Urinary bladder (tissue), 4 donors: ENCODE results near the gene PPARA. TPM values are rescaled to one million over a fixed set of nuclear protein-coding genes. Genes with fewer than 3 reads are reported as not detected.

ENCODE experiments used
- DNase-seq: peaks from one replicate; pipeline ENCODE4 v3.0.0-alpha.2; 2015; ENCODE audit errors: extremely low spot score
- H3K27ac ChIP-seq: one replicate; pipeline ENCODE4 v1.5.1; 2013; ENCODE audit warnings: low read depth, mild to moderate bottlenecking, moderate library complexity
- H3K36me3 ChIP-seq: one replicate; pipeline ENCODE4 v1.6.1; 2013; ENCODE audit warnings: mild to moderate bottlenecking, moderate library complexity; ENCODE audit not compliant: insufficient read depth
- H3K4me1 ChIP-seq: one replicate; pipeline ENCODE4 v1.6.1; 2013; ENCODE audit warnings: mild to moderate bottlenecking, moderate library complexity; ENCODE audit not compliant: insufficient read depth
- H3K4me3 ChIP-seq: one replicate; pipeline ENCODE4 v1.5.1; 2013; ENCODE audit warnings: low read depth, low read length
- WGBS: extraction: QIAGEN DNeasy Blood & Tissue Kit; methylation state at CpG from one replicate; pipeline ENCODE4 v1.1.7; 2013; 5-methylcytosine and 5-hydroxymethylcytosine counted together
- polyA plus RNA-seq: library from polyadenylated mRNA; stranded (reverse); fragments of 200-250 nt; gene quantifications from one replicate; pipeline ENCODE4 v1.2.3, GENCODE V29; 2013
- total RNA-seq: library from RNA; depleted of rRNA; stranded (reverse); fragments of >200 nt; gene quantifications from one replicate; pipeline ENCODE4 v1.2.3, GENCODE V29; 2014
- donor health status: healthy with polysubstance abuse.
- donor health status: healthy.

The PPARA gene
- total and polyA plus RNA-seq, 2 donors = 12.5 to 22.8 TPM

DNA sequence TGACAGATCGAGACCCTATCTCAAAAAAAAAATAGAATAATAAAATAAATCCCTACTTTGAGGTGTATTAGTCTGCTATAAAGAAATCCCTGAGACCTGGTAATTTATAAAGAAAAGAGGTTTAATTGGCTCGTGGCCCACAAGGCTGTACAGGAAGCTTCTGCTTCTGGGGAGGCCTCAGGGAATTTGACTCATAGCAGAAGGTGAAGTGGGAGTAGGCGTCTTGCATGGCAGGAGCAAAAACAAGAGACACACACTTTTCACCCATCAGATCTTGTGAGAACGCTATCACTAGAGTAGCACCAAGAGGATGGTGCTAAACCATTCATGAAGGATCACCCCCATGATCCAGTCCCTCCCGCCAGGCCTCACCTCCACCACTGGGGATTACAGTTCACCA, 70.6 kb downstream of the PPARA start:
- no peak overlapping the region for H3K27ac ChIP-seq
- H3K4me3 ChIP-seq = no peak overlapping the region
- peaks cover 2% of the 10 kb centered on the region for H3K36me3 ChIP-seq
- no peaks in the 10 kb centered on the region for H3K4me1 ChIP-seq
- WGBS = 94% methylated on average over 5 of the region's 5 CpGs
- DNase-seq = no peak

DNA sequence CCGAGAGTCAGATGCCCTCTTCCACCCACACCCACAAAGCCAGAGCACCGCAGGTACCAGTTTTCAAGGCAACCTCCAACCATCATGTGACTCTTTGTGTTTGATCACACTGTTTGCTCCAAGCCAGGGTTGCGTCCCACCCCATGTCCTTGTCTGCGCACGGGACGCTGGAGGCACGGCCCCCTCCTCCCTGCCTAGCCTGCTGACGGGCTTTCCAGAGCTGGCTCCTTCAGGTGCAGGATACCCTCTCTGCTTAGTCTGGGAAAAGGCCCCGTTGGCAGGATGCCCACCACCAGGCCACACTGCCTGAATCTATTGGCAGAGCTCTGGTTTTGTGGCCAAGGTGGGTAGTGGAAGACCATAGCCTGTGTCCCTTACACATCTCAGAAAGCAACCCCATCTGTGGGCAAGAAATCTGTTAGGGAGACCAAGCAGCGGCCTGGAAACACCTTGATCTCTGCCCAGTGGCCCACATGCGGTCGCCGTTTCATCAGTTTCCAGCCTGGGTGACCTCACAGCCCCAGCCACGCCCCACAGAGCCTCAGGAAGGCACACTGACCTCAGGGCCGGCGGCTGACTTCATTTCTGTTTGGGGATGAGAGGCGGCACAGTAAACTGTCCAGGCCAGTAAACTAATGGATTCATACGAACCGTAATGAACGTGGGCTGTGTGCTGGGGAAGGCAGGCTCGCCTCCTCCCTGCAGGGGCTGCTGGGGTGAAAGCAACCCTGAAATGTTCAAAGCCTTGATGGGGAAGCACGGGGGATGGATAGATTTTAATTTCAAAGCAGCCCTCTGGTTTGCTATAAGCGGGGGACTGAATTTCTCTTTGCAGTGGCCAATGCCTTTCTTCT, 73.9 kb downstream of the PPARA start:
- no peak overlapping the region for H3K4me3 ChIP-seq
- H3K27ac ChIP-seq = no peak overlapping the region
- H3K4me1 ChIP-seq = no peaks in the 10 kb centered on the region
- no peak for DNase-seq
- peaks cover 2% of the 10 kb centered on the region for H3K36me3 ChIP-seq
- 86% methylated on average over 23 of the region's 23 CpGs for WGBS

DNA sequence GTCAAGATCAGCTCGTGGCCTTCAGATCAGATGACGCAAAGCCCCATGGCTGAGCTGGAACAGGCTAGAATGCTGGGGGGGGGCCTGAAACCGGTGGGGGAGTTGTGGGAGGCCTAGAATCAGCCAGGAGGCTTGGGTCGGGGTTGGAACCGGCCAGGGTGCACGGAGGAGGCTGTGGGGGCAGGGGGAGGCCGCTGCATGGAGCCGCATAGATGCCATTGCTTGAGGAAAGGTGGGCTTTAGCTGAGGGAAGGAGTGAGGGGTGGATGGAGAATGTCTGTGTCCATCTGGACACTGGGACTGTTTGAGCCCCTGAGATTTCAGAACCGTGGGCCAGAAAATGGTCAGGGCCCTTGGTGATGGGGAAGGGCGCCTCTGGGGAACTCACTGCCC, 74.6 kb downstream of the PPARA start:
- no peaks in the 10 kb centered on the region for H3K36me3 ChIP-seq
- no peak overlapping the region for H3K27ac ChIP-seq
- 77% methylated on average over 10 of the region's 10 CpGs for WGBS

DNA sequence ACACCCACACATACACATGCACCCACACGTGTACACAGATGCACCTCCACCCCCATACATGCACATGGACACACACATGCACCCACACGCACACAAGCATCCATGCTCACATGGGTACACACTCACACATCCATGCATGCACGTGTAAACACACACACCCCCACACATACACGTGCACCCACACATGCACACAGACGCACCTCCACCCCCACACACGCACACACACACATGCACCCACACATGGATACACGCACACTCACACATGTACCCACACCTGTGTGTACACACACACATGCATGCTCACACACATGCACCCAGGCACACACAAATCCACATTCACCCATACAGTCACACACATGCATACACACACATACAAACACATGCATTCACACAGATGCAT, 75.3 kb downstream of the PPARA start:
- Histone ChIP-seq H3K4me1 (no peaks in the 10 kb centered on the region), H3K4me3 (no peak overlapping the region), H3K36me3 (no peaks in the 10 kb centered on the region), H3K27ac (no peak overlapping the region)
- DNase-seq = no peak
- WGBS = 92% methylated on average over 7 of the region's 7 CpGs

More for the DNA sequence above, 74.6 kb downstream of the PPARA start:
- no peak for DNase-seq
- Histone ChIP-seq H3K4me1 (no peaks in the 10 kb centered on the region), H3K4me3 (no peak overlapping the region)

DNA sequence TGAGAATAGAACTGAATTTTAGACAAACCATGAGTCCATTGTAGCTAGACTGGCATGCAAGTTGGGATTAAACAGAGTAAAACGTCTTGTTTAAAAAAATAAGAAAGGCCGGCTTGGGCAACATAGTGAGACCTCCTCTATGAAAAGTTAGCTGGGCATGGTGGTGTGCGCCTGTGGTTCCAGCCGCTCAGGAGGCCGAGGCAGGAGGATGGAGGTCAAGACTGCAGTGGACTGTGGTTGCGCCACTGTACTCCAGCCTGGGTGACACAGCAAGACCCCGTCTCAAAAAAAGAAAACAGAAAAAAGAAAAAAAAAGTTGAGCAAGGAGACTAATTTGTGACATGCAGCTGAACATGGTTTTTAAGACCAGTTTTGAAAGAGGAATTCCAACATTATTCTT, 76.3 kb downstream of the PPARA start:
- Histone ChIP-seq H3K4me3 (no peak overlapping the region), H3K36me3 (no peaks in the 10 kb centered on the region)
- no peak for DNase-seq

DNA sequence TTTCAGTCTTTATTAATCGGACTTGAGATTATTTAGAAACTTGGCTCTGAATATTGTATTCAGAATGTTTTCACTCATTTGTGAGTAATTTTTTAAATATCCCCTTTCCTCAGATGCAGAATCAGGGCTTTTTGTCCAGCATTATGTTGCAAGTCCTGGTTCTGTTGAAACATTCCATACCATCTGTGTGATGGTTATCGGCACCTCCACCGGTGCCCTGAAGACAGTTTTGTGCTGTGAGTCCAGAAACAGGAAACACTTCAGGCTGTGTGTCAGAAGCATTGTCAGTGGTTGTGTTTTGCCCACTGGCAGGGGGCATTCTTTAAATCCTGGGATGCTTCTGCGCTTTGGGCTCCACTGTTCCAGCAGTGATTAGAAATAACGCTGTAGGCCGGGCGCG, 79.4 kb downstream of the PPARA start:
- peaks cover 2% of the 10 kb centered on the region for H3K36me3 ChIP-seq
- 90% methylated on average over 8 of the region's 8 CpGs for WGBS
- H3K4me3 ChIP-seq = no peak overlapping the region
- DNase-seq = no peak
- no peak overlapping the region for H3K27ac ChIP-seq
- no peaks in the 10 kb centered on the region for H3K4me1 ChIP-seq

More for the DNA sequence above, 76.3 kb downstream of the PPARA start:
- WGBS = 95% methylated on average over 7 of the region's 7 CpGs
- no peak overlapping the region for H3K27ac ChIP-seq
- H3K4me1 ChIP-seq = no peaks in the 10 kb centered on the region

DNA sequence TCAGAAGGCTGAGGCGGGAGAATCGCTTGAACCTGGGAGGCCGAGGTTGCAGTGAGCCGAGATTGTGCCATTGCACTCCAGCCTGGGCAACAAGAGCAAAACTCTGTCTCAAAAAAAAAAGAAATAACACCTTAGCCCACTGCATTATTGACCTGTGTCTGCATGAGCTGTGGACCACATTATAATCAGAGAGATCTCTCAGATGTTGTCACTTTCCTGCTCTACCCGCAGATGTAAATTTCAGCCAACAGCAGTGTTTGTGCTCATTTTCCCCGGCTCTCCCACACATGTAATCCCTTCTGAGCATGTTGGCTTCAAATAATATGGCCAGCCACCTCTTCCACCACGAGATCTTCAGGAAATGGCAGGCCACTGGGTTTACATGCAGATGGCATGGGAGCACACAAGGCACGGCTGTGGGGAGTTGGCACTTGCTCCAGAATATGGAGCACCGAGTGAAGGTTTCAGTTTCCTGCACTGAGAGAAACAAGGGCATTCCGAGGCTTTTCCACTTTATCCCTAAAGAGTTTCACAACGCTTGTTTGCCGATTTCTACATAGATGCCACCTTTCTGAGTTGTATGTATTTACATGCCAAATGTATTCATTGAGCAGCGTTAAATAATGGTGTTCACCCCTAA, 80.1 kb downstream of the PPARA start:
- WGBS = 77% methylated on average over 13 of the region's 13 CpGs
- H3K4me3 ChIP-seq = no peak overlapping the region
- no peak for DNase-seq

DNA sequence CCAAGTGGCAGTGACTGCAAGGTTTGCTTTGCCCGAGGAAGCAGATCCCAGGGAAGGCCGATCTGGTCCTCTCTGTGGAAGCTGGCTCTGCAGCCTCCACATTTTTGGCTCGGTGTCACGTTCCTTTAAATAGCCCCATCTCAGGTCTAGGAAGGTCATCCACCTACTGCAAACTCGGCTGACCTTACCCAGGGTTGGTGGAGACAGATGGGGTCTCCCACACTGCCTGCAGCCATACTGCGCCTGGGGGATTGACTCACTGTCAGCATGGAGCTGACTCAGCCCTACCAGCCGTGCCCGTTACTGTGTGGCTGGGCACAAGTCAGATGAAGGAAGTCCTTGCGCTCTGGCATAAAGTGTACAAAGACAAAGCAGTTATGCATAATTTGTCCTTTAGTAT, 82.9 kb downstream of the PPARA start:
- Histone ChIP-seq H3K4me3 (no peak overlapping the region), H3K27ac (no peak overlapping the region), H3K36me3 (peaks cover 2% of the 10 kb centered on the region), H3K4me1 (no peaks in the 10 kb centered on the region)
- no peak for DNase-seq
- WGBS = 45% methylated on average over 9 of the region's 9 CpGs

More for the DNA sequence above, 80.1 kb downstream of the PPARA start:
- H3K4me1 ChIP-seq = no peaks in the 10 kb centered on the region
- peaks cover 2% of the 10 kb centered on the region for H3K36me3 ChIP-seq
- H3K27ac ChIP-seq = no peak overlapping the region

DNA sequence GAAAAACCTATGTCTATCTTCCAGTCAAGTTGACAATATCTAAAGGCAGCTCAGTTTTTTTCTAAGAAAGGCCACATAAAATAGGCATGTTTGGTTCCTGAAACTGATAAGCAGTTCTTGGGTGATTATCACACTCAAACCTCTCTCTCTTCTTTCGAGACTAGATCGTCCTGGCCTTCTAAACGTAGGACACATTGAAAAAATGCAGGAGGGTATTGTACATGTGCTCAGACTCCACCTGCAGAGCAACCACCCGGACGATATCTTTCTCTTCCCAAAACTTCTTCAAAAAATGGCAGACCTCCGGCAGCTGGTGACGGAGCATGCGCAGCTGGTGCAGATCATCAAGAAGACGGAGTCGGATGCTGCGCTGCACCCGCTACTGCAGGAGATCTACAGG, 84.6 kb downstream of the PPARA start:
- DNase-seq = no peak
- Histone ChIP-seq H3K36me3 (peaks cover 2% of the 10 kb centered on the region), H3K4me1 (no peaks in the 10 kb centered on the region), H3K4me3 (no peak overlapping the region), H3K27ac (no peak overlapping the region)
- WGBS = 93% methylated on average over 12 of the region's 12 CpGs

DNA sequence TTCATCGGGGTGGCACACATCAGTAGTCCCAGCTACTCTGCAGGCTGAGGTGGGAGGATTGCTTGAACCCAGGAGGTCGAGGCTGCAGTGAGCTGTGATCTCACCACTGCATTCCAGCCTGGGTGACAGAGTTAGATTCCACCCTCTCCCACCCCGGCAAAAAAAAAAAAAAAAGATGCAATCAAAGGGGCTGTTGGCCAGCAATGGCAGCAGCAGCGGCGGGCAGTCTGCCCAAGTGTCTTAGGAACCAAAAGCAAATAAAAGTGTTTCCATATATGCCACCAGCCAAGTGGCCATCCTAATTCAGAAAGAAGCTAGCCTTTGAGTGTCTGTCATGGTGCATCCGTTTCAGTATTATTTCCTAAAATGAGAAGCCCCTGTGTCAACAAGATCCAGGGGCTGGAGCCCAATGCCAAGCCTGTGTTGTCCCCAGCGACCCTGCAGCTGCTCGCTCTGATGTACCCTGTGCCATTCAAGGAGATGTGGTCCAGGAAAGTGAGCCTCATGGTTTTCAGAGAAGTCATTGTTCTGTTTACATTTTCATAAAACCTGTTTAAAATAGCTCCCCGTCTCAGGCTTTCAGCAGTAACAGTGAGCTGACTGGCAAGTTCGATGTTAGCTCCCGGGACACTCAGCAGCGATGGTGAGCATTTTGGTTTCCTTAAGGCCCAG, 87.3 kb downstream of the PPARA start:
- Histone ChIP-seq H3K4me1 (no peaks in the 10 kb centered on the region), H3K4me3 (no peak overlapping the region), H3K36me3 (no peaks in the 10 kb centered on the region), H3K27ac (no peak overlapping the region)
- no peak for DNase-seq
- WGBS = 46% methylated on average over 12 of the region's 12 CpGs

DNA sequence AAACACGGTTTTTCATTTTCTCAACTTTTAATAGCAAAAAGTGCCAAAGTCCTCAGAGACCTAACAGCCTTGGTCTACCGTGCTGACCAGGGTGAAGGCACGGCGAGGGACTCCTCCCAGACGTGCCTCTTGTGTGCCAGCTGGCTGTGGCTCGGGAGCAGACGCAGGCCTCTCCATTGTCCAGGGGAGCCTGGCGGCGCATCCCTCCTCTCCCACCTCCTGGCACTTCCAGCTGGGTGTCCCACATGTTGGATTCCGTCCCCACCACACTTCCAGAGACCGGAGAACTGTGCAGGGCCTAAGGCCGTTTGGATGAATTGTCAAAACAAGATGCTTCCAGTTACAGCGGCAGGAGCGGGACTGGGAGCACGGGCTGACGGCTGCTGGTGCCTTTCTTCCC, 88.2 kb downstream of the PPARA start:
- DNase-seq = no peak
- 77% methylated on average over 16 of the region's 16 CpGs for WGBS
- Histone ChIP-seq H3K4me3 (no peak overlapping the region), H3K36me3 (no peaks in the 10 kb centered on the region), H3K4me1 (no peaks in the 10 kb centered on the region), H3K27ac (no peak overlapping the region)

DNA sequence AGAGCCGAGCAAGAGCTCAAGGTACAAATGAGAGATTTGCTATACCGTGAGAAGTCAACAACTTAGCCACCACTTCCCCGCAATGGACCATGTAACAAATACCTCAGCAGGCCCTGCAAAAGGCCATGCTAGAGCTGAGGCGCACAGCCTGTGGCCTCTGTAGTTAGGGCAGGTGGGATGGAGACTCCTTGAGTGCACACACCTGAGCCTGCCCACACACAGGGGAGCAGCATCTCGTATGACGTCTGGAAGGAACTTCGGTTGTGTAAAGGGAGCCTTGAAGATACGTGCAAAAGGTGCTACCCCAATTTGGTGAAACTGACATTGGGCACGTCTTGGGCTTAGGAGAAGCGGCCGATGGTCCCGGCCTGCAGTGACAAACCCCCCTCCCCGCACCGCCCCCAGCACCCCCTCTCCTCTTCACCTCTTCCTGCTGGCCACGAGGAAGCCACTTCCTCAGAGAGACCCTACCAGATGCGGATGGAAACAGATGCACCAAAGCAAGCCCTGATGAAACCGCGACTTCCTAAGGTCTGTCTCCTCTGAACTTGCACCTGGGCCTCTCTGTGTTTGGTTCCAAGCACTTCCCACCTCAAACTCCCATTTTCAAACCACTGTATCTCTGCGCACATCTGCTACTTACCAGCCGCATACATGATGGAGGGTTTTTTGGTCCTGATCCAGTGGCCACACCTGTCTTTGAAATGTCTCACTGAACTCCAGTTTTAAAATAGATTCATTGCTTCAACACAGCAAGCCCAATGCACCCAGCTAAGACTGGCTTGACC, 89.1 kb downstream of the PPARA start:
- 89% methylated on average over 20 of the region's 20 CpGs for WGBS
- no peak overlapping the region for H3K27ac ChIP-seq
- H3K4me1 ChIP-seq = no peaks in the 10 kb centered on the region
- DNase-seq = no peak
- H3K36me3 ChIP-seq = no peaks in the 10 kb centered on the region
- no peak overlapping the region for H3K4me3 ChIP-seq

DNA sequence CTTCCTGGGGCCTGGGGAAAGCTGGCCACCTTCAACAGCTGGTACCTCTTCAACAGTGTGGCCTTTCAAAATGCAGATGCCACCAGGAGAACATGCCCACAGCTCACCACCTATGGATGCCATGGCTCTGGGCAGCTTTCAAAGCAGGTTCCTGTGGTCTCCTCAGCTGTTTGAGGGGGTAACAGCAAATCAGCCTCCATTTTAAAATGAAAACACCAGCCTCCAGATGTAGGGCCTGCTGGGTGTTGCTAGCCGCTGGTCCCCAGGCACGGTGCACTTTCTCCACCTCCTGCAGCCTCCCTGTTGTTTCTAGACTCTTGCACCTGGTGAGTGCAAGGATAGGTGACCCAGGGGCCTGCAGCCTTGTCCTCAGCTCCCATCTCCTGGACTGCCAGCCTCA, 89.7 kb downstream of the PPARA start:
- no peak for DNase-seq
- Histone ChIP-seq H3K36me3 (peaks cover 3% of the 10 kb centered on the region), H3K4me1 (no peaks in the 10 kb centered on the region), H3K27ac (no peak overlapping the region), H3K4me3 (no peak overlapping the region)
- 96% methylated on average over 2 of the region's 2 CpGs for WGBS
